Smooth muscle cell of the umbilical artery (primary cell): ENCODE results near the gene MRPL41. TPM values are rescaled to one million over a fixed set of nuclear protein-coding genes. Genes with fewer than 3 reads are reported as not detected.

ENCODE experiments used
- total RNA-seq: library from RNA; depleted of rRNA; stranded (reverse); fragments of >200 nt; gene quantifications from 2 replicates; pipeline ENCODE4 v1.2.3, GENCODE V29; 2014

MRPL41 gene
- total RNA-seq = 31.2 and 39.8 TPM in 2 replicates

DNA sequence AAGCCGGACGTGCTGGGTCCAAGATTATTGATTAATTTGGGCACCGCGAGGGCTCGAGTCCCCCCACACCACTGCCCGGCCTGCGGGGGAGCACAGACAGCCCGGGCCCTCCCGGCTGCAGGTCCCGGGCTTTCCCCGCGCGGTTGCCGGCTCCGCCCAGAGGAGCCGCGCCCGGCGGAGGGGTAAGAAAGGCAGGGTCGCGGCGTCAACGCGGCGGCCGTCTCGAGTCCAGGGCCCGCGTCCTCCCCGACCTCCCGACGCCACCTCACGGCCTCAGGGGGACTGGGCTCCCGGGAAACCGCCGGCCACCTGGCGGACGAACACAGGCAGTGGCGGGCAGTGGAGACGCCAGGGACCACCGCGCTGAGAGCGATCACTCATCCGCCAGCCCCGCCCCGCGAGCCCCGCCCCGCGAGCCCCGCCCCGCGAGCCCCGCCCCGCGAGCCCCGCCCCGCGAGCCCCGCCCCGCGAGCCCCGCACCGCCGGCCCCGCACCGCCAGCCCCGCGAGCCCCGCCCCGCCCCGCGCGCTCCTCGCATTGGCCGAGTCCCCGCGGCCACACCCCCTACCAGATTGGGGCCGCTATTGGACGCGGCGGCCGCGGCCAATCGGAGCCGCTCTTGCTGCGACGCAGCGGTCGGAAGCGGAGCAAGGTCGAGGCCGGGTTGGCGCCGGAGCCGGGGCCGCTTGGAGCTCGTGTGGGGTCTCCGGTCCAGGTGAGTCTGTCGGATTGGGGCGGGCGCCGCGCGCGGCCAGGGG lies at the start of gene MRPL41:
TSS of gene MRPL41 (plus strand) at position 616 of the 758 bp plus-strand sequence. CDS start 203 bp downstream, outside the sequence.

GRCh38 chr9:137550231-137550621 lies 1.5 kb upstream of the MRPL41 start, which contains the start of gene PNPLA7:
PNPLA7 (minus strand) TSS chr9:137550402; CDS start chr9:137550197, 205 bp downstream.

GRCh38 chr9:137578518-137579258 lies 27.0 kb downstream of the MRPL41 start, which contains the start of gene DPH7:
DPH7 (minus strand) TSS chr9:137578925; CDS start chr9:137578777, 148 bp downstream.

DNA sequence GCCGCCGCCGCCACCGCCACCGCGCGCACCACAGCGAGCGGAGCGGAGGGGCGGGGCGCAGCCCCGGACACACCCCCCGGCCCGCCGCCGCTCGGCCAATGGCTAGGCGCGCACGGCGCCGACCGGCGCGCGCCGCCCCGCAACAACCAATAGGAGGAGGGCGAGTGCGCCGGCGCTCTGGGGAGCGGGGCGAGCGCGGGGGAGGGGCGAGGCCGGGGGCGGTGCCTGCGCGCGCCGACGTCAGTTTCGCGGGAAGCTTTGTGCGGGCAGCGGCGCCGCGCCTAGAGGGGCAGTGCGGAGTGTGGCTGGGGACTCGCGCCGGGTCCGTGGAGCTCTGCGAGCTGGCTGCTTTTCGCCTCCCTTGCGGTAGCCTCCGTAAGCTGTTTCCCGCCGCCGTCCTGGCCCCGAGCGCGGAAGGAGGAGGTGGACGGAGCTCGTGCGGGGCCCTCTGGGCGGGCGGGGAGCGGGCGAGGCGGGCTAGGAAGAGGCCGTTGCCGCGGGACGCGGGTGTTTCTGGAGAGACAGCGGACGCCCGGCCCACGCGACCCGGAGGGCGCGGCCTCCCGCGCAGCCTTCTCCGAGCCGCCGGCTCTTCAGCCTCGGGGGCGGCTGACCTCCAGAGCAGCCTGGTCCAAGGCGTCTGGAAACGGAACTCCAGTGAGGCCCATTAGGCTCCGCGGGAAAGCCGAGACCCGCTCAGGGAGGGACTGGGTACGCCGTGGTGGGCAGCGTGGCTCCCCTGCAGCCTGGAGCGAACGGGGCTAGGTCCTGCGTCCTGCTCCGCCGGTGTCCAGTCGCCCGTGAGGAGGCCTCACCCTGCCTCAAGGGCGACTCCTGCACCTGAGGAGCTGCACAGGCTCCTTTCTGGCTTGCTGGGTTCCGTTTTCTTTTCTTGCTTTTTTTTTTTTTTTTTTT lies 39.0 kb downstream of the MRPL41 start, which contains the start of gene ZMYND19:
TSS of gene ZMYND19 (minus strand) at position 44 of the 915 bp plus-strand sequence. CDS start 249 bp downstream, outside the sequence.

Other genes starting within 250 kb of the MRPL41 start
- 0.18 and 0.30 TPM in 2 replicates for gene NRARP, start 249.6 kb upstream of the MRPL41 start, total RNA-seq
- 10.8 and 12.2 TPM in 2 replicates for gene EXD3, start 128.7 kb upstream of the MRPL41 start, total RNA-seq
- gene NOXA1, start 128.5 kb upstream of the MRPL41 start, total RNA-seq = 0.18 and 0.30 TPM in 2 replicates
- not detected in 2 replicates for gene ENTPD8, start 110.5 kb upstream of the MRPL41 start, total RNA-seq
- gene NSMF, start 92.5 kb upstream of the MRPL41 start, total RNA-seq = 11.3 and 26.0 TPM in 2 replicates
- gene PNPLA7, start 1.5 kb upstream of the MRPL41 start, total RNA-seq = 0.59 and 2.3 TPM in 2 replicates
- gene DPH7, start 27.0 kb downstream of the MRPL41 start, total RNA-seq = 25.2 and 28.8 TPM in 2 replicates
- gene ZMYND19, start 38.6 kb downstream of the MRPL41 start, total RNA-seq = 18.3 and 18.4 TPM in 2 replicates
- 10.7 and 21.8 TPM in 2 replicates for gene ARRDC1, start 53.8 kb downstream of the MRPL41 start, total RNA-seq
- gene EHMT1, start 67.1 kb downstream of the MRPL41 start, total RNA-seq = 30.6 and 58.9 TPM in 2 replicates